GM21423 (cell line): ENCODE data around the gene HOXD11.

Experiments
- ATAC-seq: cut with Tn5 transposase; IDR thresholded peaks from one replicate; pipeline ENCODE4 v1.9.1; 2021; ENCODE audit warnings: mild to moderate bottlenecking, moderate library complexity; ENCODE audit not compliant: unreplicated experiment

The HOXD11 gene

GRCh38 chr2:176106581-176107539 is at the start of gene HOXD11:
Gene HOXD11, plus strand, starts transcription at chr2:176107280. Its CDS starts 76 bp downstream, at chr2:176107356.
- no peak for ATAC-seq

- no peak for ATAC-seq
These were observed 43.1 kb upstream of the HOXD11 start for GRCh38 chr2:176063958-176064357.

- no peak for ATAC-seq
These were observed 40.2 kb upstream of the HOXD11 start for GRCh38 chr2:176066645-176067588.

- no peak for ATAC-seq
These were observed 39.3 kb upstream of the HOXD11 start for GRCh38 chr2:176067589-176068418.

- no peak for ATAC-seq
These were observed 38.7 kb upstream of the HOXD11 start for GRCh38 chr2:176068419-176068832.

- ATAC-seq = no peak
These were observed 35.5 kb upstream of the HOXD11 start for GRCh38 chr2:176071330-176072291.

GRCh38 chr2:176072292-176072669 is 34.8 kb upstream of the HOXD11 start:
- no peak for ATAC-seq

GRCh38 chr2:176072951-176073904 is 33.9 kb upstream of the HOXD11 start:
- ATAC-seq = no peak

GRCh38 chr2:176074919-176075425 is 32.1 kb upstream of the HOXD11 start:
- no peak for ATAC-seq

- ATAC-seq = no peak
These were observed 31.6 kb upstream of the HOXD11 start for GRCh38 chr2:176075481-176075880.

- ATAC-seq = no peak
These were observed 31.0 kb upstream of the HOXD11 start for GRCh38 chr2:176076063-176076462.

- no peak for ATAC-seq
These were observed 30.3 kb upstream of the HOXD11 start for GRCh38 chr2:176076796-176077195.

GRCh38 chr2:176078541-176079284 is 28.4 kb upstream of the HOXD11 start:
- no peak for ATAC-seq

GRCh38 chr2:176079285-176079830 is 27.7 kb upstream of the HOXD11 start:
- no peak for ATAC-seq

- no peak for ATAC-seq
These were observed 27.1 kb upstream of the HOXD11 start for GRCh38 chr2:176079831-176080539.

- ATAC-seq = no peak
These were observed 26.3 kb upstream of the HOXD11 start for GRCh38 chr2:176080540-176081375.
